PC-3 (cell line): ENCODE measurements around the gene AP2A1.

Experiments used
- EZH2 ChIP-seq: fragments of 300-600 bp; sonication (generic); IDR thresholded peaks from one replicate; pipeline ENCODE4 v1.6.1; 2017; ENCODE audit warnings: antibody characterized with exemption, mild to moderate bottlenecking, low read length; ENCODE audit not compliant: unreplicated experiment
- EZH2phosphoT487 ChIP-seq: fragments of 300-600 bp; sonication (generic); IDR thresholded peaks from 2 replicates; pipeline ENCODE4 v1.6.1; 2018; ENCODE audit warnings: mild to moderate bottlenecking, antibody characterized with exemption, low read length, borderline replicate concordance
- TF ChIP-seq, protein P1 (sequence below): fragments of 300-600 bp; sonication (generic); conservative IDR thresholded peaks from 2 replicates; pipeline ENCODE4 v1.5.1; 2017; ENCODE audit warnings: antibody characterized with exemption, low read depth, mild to moderate bottlenecking, low read length

DNA sequence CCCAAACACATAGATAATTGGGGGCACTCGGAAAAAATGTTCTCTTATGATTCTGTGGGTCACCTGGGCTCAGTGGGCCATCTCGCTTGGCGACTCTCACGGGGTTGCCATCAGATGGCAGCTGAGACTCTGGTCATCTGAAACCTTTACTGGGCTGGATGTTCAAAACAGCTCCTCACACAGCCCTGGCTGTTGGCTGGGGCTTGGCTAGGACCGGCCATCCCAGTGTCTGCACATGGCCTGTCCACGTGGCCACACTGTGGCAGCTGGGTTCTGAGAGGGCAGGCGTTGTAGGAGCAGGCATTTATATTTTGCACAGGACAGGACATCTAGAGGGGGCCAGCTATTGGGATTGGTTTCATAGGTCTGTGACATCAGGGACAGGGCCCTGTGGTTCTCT lies 66.8 kb downstream of the AP2A1 start:
- TF ChIP-seq, protein P1, sequence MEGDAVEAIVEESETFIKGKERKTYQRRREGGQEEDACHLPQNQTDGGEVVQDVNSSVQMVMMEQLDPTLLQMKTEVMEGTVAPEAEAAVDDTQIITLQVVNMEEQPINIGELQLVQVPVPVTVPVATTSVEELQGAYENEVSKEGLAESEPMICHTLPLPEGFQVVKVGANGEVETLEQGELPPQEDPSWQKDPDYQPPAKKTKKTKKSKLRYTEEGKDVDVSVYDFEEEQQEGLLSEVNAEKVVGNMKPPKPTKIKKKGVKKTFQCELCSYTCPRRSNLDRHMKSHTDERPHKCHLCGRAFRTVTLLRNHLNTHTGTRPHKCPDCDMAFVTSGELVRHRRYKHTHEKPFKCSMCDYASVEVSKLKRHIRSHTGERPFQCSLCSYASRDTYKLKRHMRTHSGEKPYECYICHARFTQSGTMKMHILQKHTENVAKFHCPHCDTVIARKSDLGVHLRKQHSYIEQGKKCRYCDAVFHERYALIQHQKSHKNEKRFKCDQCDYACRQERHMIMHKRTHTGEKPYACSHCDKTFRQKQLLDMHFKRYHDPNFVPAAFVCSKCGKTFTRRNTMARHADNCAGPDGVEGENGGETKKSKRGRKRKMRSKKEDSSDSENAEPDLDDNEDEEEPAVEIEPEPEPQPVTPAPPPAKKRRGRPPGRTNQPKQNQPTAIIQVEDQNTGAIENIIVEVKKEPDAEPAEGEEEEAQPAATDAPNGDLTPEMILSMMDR, result no peak
- no peak for TF ChIP-seq EZH2
- TF ChIP-seq EZH2phosphoT487, result no peak
